SK-N-SH treated with all-trans-retinoic acid at 6 μM for 48 hours (cell line): ENCODE data around the gene BICDL1.

Experiments
- ARNTL ChIP-seq: fragments of 450-650 bp; formaldehyde crosslinking; IDR thresholded peaks from 2 replicates; pipeline ENCODE4 v1.5.0; 2020; ENCODE audit warnings: low read depth, mild to moderate bottlenecking, moderate library complexity, borderline replicate concordance
- BACH2 ChIP-seq: fragments of 250-450 bp; sonication (Bioruptor Pico); IDR thresholded peaks from 2 replicates; pipeline ENCODE4 v1.9.0; 2021; ENCODE audit warnings: mild to moderate bottlenecking, borderline replicate concordance
- CSDC2 ChIP-seq: fragments of 250-450 bp; sonication (Bioruptor Pico); IDR thresholded peaks from 2 replicates; pipeline ENCODE4 v1.5.0; 2020; ENCODE audit warnings: mild to moderate bottlenecking, moderate library complexity
- ESRRG ChIP-seq: fragments of 250-450 bp; sonication (Bioruptor Pico); IDR thresholded peaks from 2 replicates; pipeline ENCODE4 v1.6.1; 2021; ENCODE audit warnings: mild to moderate bottlenecking
- OSR1 ChIP-seq: fragments of 250-450 bp; sonication (Bioruptor Pico); IDR thresholded peaks from 2 replicates; pipeline ENCODE4 v1.8.0; 2022; ENCODE audit warnings: moderate library complexity, mild to moderate bottlenecking, inconsistent platforms
- RARB ChIP-seq: fragments of 250-450 bp; sonication (Bioruptor Pico); IDR thresholded peaks from 2 replicates; pipeline ENCODE4 v1.8.0; 2021; ENCODE audit warnings: mild to moderate bottlenecking, moderate library complexity
- SNAI2 ChIP-seq: fragments of 250-450 bp; sonication (Bioruptor Pico); IDR thresholded peaks from 2 replicates; pipeline ENCODE4 v1.5.0; 2020; ENCODE audit warnings: mild to moderate bottlenecking, moderate library complexity
- TCF4 ChIP-seq: fragments of 250-450 bp; sonication (Bioruptor Pico); IDR thresholded peaks from 2 replicates; pipeline ENCODE4 v1.8.0; 2021; ENCODE audit warnings: mild to moderate bottlenecking, moderate library complexity, borderline replicate concordance
- TOX ChIP-seq: fragments of 250-450 bp; sonication (Bioruptor Pico); IDR thresholded peaks from 2 replicates; pipeline ENCODE4 v1.8.0; 2021; ENCODE audit warnings: mild to moderate bottlenecking, moderate library complexity, borderline replicate concordance
- ZFP30 ChIP-seq: fragments of 450-650 bp; formaldehyde crosslinking; IDR thresholded peaks from 2 replicates; pipeline ENCODE4 v1.5.0; 2022; ENCODE audit warnings: mild to moderate bottlenecking, moderate library complexity
- ZNF565 ChIP-seq: fragments of 450-650 bp; formaldehyde crosslinking; conservative IDR thresholded peaks from 2 replicates; pipeline ENCODE4 v1.5.0; 2020; ENCODE audit warnings: low read depth, mild to moderate bottlenecking, moderate library complexity
- TF ChIP-seq, protein P1 (sequence below): fragments of 250-450 bp; sonication (Bioruptor Pico); IDR thresholded peaks from 2 replicates; pipeline ENCODE4 v1.8.0; 2020; ENCODE audit warnings: mild to moderate bottlenecking, moderate library complexity, borderline replicate concordance
- TF ChIP-seq, protein P2 (sequence below): fragments of 250-450 bp; sonication (Bioruptor Pico); IDR thresholded peaks from 2 replicates; pipeline ENCODE4 v1.5.1; 2020; ENCODE audit warnings: low read depth, mild to moderate bottlenecking, moderate library complexity
- TF ChIP-seq, protein P3 (sequence below): fragments of 250-450 bp; sonication (Bioruptor Pico); IDR thresholded peaks from 2 replicates; pipeline ENCODE4 v1.5.0; 2020; ENCODE audit warnings: mild to moderate bottlenecking, moderate library complexity

GRCh38 chr12:120060717-120061116 lies 71.7 kb downstream of the BICDL1 start:
- no peak for TF ChIP-seq SNAI2 (CRISPR knock-in tag)
- TF ChIP-seq OSR1 (CRISPR knock-in tag) = no peak
- TF ChIP-seq, protein P1, sequence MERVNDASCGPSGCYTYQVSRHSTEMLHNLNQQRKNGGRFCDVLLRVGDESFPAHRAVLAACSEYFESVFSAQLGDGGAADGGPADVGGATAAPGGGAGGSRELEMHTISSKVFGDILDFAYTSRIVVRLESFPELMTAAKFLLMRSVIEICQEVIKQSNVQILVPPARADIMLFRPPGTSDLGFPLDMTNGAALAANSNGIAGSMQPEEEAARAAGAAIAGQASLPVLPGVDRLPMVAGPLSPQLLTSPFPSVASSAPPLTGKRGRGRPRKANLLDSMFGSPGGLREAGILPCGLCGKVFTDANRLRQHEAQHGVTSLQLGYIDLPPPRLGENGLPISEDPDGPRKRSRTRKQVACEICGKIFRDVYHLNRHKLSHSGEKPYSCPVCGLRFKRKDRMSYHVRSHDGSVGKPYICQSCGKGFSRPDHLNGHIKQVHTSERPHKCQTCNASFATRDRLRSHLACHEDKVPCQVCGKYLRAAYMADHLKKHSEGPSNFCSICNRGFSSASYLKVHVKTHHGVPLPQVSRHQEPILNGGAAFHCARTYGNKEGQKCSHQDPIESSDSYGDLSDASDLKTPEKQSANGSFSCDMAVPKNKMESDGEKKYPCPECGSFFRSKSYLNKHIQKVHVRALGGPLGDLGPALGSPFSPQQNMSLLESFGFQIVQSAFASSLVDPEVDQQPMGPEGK = no peak
- no peak for TF ChIP-seq ESRRG (CRISPR knock-in tag)
- no peak for TF ChIP-seq ARNTL
- TF ChIP-seq CSDC2 (CRISPR knock-in tag) = no peak
- TF ChIP-seq, protein P2, sequence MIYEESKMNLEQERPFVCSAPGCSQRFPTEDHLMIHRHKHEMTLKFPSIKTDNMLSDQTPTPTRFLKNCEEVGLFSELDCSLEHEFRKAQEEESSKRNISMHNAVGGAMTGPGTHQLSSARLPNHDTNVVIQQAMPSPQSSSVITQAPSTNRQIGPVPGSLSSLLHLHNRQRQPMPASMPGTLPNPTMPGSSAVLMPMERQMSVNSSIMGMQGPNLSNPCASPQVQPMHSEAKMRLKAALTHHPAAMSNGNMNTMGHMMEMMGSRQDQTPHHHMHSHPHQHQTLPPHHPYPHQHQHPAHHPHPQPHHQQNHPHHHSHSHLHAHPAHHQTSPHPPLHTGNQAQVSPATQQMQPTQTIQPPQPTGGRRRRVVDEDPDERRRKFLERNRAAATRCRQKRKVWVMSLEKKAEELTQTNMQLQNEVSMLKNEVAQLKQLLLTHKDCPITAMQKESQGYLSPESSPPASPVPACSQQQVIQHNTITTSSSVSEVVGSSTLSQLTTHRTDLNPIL (CRISPR knock-in tag) = no peak
- TF ChIP-seq RARB = no peak
- no peak for TF ChIP-seq ZNF565 (CRISPR knock-in tag)
- no peak for TF ChIP-seq TCF4 (CRISPR knock-in tag)
- TF ChIP-seq, protein P3, sequence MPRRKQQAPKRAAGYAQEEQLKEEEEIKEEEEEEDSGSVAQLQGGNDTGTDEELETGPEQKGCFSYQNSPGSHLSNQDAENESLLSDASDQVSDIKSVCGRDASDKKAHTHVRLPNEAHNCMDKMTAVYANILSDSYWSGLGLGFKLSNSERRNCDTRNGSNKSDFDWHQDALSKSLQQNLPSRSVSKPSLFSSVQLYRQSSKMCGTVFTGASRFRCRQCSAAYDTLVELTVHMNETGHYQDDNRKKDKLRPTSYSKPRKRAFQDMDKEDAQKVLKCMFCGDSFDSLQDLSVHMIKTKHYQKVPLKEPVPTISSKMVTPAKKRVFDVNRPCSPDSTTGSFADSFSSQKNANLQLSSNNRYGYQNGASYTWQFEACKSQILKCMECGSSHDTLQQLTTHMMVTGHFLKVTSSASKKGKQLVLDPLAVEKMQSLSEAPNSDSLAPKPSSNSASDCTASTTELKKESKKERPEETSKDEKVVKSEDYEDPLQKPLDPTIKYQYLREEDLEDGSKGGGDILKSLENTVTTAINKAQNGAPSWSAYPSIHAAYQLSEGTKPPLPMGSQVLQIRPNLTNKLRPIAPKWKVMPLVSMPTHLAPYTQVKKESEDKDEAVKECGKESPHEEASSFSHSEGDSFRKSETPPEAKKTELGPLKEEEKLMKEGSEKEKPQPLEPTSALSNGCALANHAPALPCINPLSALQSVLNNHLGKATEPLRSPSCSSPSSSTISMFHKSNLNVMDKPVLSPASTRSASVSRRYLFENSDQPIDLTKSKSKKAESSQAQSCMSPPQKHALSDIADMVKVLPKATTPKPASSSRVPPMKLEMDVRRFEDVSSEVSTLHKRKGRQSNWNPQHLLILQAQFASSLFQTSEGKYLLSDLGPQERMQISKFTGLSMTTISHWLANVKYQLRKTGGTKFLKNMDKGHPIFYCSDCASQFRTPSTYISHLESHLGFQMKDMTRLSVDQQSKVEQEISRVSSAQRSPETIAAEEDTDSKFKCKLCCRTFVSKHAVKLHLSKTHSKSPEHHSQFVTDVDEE (CRISPR knock-in tag) = no peak
- TF ChIP-seq ZFP30 (CRISPR knock-in tag) = no peak
- TF ChIP-seq TOX (CRISPR knock-in tag) = no peak
- no peak for TF ChIP-seq BACH2 (CRISPR knock-in tag)
